HG02571 (cell line): Measurements from ENCODE around the gene CCNI2.

Experiments
- ATAC-seq: cut with Tn5 transposase; IDR thresholded peaks from one replicate; pipeline ENCODE4 v1.9.1; 2021; ENCODE audit warnings: mild to moderate bottlenecking, moderate library complexity; ENCODE audit not compliant: unreplicated experiment

The CCNI2 gene

DNA sequence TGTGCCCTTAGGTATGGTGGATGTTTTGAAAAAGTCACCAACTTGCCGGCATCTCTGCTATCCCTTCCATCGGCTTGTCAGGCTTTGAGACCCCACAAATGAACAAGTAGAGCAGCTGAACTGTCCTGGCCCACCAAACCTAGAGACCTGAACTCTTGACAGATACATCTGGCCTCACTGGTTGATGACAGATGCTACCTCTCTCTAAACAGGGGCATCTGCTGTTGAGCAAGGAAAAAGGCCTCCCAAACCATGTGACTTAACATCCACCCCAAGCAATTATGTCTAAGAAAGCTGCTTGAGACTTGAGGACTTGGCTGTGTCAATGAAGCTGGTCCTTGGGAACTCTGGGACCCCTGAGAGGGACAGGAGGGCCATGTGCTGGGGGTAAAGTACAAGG, 2.3 kb downstream of the CCNI2 start:
- ATAC-seq = no peak

- ATAC-seq = peak; percentile 30
These were observed 3.4 kb downstream of the CCNI2 start for GRCh38 chr5:132750471-132751230.

DNA sequence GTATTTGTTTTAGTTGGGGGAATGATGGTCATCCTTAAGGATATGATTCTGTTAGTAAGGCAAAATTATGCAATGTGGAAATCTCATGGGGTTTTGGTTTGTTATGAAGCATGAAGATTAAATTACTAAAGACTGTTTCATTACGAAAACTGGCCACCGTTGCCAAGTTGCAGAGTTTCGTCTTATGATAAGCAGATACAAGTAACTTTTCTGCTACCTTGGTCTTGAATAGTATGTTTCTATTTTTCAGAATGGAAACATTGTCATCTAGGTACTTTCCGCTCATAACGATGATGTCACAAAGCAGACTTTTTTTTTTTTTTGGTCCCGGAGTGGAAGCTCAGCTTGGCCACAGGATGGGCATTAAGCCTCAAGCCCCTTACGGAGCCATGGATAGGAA, 4.2 kb downstream of the CCNI2 start:
- peak; percentile 32 for ATAC-seq

- no peak for ATAC-seq
These were observed 4.8 kb downstream of the CCNI2 start for GRCh38 chr5:132751971-132752580.

GRCh38 chr5:132752581-132753125, 5.4 kb downstream of the CCNI2 start:
- no peak for ATAC-seq

GRCh38 chr5:132753135-132753987, 6.1 kb downstream of the CCNI2 start:
- ATAC-seq = no peak

DNA sequence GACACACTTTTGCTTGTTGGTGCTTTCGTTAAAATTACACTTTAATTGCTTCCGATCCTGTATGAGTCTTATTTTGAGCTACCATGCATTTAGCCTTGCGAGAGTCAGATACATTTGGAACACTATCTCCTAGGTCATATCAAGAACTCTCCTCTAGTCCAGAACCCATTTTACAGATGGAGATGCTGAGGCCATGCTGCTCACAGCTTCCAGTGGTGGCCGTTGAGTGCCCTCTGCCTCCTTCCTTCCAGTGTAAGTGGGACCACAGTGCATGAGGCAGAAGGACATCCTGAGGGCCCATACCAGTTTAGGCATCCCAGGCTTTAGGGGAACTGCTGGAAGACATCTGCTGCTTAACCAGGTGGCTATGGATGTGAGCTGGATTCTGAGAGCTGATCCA, 6.9 kb downstream of the CCNI2 start:
- ATAC-seq = no peak

GRCh38 chr5:132754947-132755346, 7.7 kb downstream of the CCNI2 start:
- no peak for ATAC-seq

DNA sequence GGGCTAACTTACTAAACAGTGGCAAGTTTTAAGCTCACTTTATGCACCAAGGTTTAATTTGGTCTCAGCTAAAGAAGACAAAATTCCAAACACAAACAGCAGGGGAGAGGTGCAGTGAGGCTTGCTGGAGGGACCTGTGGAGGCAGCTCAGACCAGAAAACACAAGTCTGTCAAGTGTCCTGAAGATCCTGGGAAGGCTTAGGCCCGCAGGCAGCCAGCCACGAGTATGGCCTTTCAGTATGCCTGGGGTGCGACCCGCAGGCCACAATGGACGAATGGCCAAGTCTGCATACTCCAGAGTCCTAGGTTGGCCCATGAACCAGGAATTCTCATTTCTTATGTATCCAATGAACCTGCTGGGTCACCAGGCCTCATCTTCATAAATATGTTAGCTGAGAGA, 9.3 kb downstream of the CCNI2 start:
- ATAC-seq = no peak

GRCh38 chr5:132758451-132758850, 11.2 kb downstream of the CCNI2 start:
- no peak for ATAC-seq

- no peak for ATAC-seq
These were observed 12.2 kb downstream of the CCNI2 start for GRCh38 chr5:132759114-132760048.

DNA sequence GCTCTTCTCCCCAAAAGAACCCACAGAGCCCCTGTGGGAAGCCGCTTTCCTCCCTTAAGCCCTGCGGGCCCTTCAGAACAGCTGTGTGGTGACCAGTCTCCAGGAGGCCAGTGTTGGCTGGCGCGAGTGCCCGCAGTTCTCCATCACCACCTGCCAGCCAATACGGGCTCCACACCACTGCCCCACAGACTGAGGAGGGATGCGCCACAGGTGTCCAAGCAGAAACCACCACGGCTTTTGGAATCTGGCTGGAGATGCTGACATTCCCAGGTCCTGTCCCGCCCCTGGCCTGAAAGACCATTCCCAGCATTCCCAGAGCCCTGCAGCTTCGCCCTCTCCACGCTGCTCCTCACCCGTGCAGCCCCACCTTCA, 12.8 kb downstream of the CCNI2 start:
- no peak for ATAC-seq

DNA sequence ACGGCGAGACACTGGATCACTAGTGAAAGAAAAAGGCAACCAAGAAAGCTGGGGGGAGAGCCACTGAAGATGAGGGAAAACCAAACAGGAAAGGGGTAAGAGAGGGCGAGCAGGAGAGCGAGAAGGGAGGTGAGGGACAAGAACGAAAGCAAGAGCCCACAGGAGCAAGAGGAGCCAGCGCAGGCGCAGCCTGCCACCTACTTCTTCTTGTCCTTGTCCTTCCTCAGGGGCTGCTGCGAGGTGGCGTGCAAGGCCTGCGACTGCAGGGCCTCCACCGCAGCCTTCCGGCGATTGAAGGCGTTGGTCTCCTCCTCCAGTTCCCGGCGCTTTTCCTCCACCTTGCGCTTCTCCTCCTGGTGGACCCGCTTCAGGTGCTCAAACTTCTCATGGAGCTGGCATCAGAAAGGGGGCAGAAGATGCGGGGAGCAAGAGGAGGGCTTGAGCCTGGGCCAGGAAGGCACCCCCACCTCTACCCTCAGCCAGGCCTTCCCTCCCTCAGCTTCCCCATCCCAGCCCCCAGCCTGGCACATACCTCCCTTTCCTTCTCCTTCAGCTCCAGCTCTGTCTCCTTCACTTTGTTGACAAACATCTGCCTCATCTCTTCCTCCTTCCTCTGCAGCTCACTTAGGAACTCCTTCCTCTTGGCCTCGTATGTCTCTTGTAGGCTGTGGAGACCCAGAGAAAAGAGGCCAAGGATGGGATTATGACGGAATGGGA, 13.5 kb downstream of the CCNI2 start:
- ATAC-seq = no peak

- ATAC-seq = no peak
These were observed 14.4 kb downstream of the CCNI2 start for GRCh38 chr5:132761321-132762240.

- ATAC-seq = no peak
These were observed 15.2 kb downstream of the CCNI2 start for GRCh38 chr5:132762246-132763000.

DNA sequence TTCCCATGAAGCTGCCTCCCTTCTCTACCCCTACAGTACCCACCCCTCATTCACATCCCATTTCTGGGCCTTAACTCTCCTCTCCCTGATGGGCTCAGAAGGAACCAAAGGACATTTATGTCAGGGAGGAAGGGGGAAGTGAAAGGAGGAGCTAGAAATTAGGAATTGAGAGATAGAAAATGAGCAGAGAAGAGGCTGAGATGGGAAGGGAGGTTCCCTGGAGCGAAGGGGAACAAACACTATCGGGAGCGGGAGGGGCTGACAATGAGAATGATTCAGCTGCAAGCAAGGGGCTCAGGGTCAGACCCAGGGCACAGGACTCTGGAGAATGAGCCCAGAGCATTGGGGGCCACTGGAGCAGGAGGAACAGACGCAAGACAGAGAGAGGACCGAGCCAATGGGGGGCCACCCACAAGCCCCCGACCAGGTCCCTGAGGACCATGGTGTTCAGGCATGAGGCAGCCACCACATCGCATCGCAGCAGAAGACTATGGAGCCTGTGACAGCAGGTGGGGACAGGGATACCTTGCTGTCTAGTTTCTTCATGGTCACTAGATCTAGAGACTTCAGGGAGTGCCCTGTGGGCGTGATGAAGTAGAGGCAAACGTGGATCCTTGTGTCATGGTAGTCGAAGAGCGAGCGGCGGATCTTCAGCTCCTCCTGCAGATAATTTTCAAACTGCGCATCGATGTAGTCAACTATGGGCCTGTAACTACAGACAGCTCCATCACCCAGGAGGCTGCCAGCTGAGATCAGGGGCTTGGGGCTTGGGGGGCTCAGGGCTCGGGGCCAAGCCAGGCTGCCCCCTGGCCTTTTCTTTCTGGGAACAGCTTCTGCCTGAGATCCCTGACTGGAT, 16.2 kb downstream of the CCNI2 start:
- no peak for ATAC-seq

DNA sequence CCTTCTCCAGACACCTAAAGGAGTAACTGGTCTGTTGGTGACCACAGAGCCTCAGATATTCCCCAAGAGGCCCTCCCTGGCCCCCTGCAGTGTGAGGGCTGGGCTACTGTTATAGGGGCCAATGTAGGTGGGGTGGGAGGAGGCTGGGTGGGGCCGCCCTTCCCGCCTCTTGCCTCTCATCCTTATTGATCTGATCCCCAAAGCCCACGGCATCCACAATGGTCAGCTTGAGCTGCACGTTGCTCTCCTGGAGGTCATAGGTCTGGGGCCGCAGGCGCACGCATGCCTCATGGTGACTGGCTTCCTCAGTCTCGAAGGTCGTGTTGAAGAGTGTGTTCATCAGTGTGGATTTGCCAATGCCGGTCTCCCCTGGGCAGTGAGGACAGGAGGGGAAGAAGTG, 16.8 kb downstream of the CCNI2 start:
- ATAC-seq = no peak
